GM08714 (cell line): ENCODE data around the gene EIF2B5.
"Not testable (repeated sequence)": the region's sequence is repeated elsewhere in the genome, so short reads cannot be mapped to it uniquely, and the experiment has no call there.

Experiments
- H3K4me3 ChIP-seq: fragments of 200-500 bp; sonication (Bioruptor generic); 2 replicates; pipeline ENCODE4 v1.5.1; 2014; ENCODE audit warnings: mild to moderate bottlenecking, low read length, inconsistent platforms
- ZNF274 ChIP-seq: IDR thresholded peaks from 2 replicates; pipeline ENCODE4 v1.6.1; 2012; ENCODE audit warnings: mild to moderate bottlenecking, low read depth, low read length

EIF2B5 gene

DNA sequence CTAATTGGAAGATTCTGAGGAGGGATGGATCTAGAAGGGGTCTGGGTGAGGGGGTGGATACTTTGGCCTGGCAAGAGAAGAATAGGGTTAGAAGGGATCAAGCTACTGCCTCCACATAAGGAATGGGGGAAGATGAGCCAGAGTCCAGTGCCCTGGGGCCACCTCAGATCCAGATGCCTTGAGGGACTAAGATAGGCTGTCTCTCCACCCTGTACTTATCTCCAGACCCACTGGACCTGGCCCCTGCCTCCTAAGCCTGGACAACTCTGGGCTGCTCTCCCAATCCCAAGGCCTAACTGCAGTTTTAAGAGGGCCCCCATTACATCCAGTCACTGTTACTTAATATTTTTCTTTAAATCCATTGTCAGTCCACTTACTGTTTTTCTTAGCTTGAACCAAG lies 22.0 kb downstream of the EIF2B5 start:
- H3K4me3 ChIP-seq, result peak overlapping the region; percentile 81
- no peak for TF ChIP-seq ZNF274

DNA sequence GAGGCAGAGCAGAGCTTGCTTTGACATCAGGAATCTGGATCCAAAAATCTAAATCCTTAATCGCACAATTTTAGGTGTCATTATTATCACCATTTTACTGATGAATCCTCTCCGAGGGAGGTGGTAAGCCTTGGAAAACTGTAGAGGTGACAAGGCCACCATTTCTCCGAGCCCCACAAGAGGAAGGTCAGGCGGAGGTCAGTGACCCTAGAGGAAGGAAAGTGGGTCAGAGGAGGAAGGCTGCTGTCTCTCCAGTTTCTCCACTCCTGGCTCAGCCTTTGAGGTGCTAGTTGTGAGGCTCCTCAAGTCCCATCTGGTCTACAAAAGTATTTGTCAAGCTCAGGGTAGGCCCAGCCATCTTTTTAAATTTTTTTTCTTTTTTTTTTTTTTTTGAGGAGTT lies 23.2 kb downstream of the EIF2B5 start:
- H3K4me3 ChIP-seq, result no peak overlapping the region
- TF ChIP-seq ZNF274, result no peak

DNA sequence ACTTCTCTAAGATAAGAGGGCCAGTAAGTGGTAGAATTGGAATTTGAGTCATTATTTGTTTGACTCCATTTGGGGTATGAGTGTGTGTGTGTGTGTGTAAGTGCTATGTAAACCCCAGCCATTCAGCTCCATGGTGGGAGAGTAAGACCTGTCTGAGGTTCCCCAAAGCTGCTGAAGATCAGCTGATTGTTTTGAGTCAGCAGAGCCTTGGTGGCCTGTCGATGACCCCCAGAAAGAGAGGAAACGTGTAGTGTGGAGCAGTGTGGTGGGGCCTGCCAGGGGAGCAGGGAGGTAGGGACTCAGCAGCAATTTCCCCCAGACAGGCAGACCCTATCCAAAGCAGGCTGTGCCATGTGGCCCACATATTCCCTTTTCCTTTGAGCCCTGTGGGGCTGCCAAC lies 25.3 kb downstream of the EIF2B5 start:
- H3K4me3 ChIP-seq, result no peak overlapping the region

DNA sequence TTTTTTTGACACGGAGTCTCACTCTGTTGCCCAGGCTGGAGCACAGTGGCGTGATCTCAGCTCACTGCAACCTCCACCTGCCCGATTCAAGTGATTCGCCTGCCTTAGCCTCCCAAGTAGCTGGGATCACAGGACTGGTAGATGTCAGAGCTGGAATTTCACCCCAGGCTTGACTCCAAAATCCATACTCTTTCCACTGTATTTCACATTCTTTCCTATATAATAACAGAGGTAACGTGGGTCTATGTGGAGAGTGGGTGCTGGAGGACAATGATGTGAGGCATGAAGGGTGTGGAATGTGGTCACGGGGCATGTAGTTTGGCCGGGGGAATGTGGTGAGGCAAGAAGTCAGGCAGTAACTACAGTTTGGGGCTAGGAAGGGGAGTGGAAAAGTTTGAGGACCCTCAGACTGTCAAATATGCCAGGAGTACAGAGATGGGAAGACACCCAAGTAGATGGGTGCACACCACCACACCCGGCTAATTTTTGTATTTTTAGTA lies 27.5 kb downstream of the EIF2B5 start:
- not testable (repeated sequence) for H3K4me3 ChIP-seq

More for the DNA sequence above, 25.3 kb downstream of the EIF2B5 start:
- TF ChIP-seq ZNF274, result no peak

DNA sequence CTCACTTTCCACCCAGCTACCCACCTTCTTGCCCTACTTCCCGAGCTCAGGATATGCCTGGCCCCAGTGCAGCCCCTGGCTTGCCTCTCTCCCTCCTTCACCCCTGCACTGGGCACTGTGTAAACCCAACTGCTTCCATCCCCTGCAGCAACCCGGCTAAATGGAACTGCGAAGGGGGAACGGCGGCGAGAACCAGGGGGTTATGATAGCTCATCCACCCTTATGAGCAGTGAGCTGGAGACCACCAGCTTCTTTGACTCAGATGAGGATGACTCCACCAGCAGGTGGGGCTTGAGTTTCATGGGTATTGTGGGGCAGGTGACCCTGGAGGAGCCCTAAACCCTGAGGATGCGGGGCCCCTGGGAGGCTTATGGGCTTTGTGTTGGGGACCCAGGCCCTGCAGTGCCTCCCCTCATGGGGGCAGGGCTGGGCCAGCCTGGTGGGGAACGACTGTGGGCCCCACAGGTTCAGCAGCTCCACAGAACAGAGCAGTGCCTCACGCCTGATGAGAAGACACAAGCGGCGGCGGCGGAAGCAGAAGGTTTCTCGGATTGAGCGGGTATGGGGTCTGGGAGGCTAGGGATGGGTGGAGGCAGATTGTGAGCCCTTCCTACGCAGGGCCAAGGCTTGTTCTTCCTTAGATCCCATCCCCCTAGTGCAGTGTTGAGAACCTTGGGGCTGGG lies 29.6 kb downstream of the EIF2B5 start:
- TF ChIP-seq ZNF274, result no peak
- H3K4me3 ChIP-seq, result no peak overlapping the region

DNA sequence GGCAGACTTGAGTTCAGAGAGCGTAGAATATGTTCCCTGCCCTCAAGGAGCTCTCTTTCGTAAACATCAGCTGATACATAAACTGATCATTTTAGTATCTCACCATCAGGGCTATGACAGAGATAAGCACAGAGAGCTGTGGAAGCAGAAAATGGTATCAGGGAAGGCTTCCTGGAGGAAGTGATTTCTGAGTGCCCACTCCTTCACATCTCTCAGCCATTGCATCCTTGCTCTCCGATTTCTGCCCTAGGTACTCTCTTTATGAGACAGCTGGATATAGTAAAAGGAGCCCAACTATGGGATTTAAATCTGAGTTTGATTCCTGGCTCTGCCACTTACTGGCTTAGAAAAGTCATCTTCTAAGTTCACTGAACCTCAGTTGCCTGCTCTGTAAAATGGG lies 30.4 kb downstream of the EIF2B5 start:
- no peak for TF ChIP-seq ZNF274
- no peak overlapping the region for H3K4me3 ChIP-seq

DNA sequence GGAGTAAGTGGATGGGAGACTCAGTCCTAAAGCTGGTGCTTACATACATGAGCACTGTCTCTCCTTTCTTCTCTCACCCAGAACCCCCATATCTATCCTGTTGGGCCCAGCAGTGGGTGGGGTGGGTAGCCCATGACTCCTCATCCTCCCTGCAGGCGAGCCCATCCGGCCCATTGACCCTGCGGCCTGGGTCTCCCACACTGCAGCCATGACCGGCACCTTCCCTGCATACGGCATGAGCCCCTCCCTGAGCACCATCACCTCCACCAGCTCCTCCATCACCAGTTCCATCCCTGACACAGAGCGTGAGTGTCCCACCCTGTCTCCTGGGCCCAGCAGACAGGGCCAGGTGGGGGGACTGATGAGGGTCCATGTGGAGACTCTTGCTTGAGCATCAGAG lies 31.5 kb downstream of the EIF2B5 start:
- no peak for TF ChIP-seq ZNF274

DNA sequence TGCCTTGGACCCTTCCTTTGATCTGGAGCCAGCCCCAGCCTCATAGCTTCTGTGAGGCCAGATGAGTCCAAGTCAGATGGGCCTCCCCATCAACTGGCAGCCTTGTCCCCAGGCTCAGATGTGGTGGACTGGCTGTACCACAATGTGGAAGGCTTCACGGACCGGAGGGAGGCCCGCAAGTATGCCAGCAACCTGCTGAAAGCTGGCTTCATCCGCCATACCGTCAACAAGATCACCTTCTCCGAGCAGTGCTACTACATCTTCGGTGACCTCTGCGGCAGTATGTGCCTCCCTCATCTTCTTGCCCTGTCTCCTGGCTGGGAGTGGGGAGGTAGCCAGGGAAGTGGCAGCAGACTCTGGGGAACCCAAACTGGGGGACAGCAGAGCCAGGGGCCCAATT lies 32.6 kb downstream of the EIF2B5 start:
- H3K4me3 ChIP-seq, result no peak overlapping the region
- TF ChIP-seq ZNF274, result no peak

More for the DNA sequence above, 31.5 kb downstream of the EIF2B5 start:
- H3K4me3 ChIP-seq, result no peak overlapping the region

DNA sequence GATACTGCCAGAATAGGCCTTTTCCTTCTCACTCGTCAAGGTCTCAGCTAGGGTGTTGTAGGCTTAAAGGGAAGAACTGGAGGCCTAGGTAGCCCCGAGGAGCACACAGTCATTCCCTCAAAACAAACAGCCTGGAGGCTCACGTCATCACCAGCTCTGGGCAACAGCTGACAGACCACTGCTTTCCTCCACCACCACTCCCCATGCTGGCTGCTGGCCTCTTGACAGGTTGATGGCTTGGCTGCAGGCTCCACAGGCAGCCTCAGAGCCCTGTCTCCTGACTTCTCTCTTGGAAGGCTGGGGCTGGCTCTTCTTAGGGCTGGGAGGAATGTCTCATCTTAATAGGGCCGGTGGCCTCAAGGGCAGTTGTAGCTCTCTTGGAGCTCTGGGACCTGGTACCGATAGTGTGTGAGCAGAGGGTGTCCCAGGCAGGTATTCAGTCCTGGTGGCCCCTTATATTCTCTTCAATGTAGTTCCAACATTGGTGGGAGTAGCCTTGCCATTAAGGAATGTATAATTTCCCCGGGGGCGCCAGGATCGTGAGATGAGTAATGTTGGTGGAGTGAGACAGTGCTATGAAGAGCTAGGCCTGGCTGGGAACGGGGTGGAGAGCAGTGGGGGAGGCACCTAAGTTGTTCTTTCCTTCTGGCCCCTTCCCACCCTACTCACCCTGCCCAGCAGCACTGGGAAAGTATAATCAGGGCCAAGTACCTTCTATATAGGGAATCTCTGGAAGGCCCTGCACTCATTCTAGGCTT lies 33.4 kb downstream of the EIF2B5 start:
- no peak for TF ChIP-seq ZNF274
- no peak overlapping the region for H3K4me3 ChIP-seq

DNA sequence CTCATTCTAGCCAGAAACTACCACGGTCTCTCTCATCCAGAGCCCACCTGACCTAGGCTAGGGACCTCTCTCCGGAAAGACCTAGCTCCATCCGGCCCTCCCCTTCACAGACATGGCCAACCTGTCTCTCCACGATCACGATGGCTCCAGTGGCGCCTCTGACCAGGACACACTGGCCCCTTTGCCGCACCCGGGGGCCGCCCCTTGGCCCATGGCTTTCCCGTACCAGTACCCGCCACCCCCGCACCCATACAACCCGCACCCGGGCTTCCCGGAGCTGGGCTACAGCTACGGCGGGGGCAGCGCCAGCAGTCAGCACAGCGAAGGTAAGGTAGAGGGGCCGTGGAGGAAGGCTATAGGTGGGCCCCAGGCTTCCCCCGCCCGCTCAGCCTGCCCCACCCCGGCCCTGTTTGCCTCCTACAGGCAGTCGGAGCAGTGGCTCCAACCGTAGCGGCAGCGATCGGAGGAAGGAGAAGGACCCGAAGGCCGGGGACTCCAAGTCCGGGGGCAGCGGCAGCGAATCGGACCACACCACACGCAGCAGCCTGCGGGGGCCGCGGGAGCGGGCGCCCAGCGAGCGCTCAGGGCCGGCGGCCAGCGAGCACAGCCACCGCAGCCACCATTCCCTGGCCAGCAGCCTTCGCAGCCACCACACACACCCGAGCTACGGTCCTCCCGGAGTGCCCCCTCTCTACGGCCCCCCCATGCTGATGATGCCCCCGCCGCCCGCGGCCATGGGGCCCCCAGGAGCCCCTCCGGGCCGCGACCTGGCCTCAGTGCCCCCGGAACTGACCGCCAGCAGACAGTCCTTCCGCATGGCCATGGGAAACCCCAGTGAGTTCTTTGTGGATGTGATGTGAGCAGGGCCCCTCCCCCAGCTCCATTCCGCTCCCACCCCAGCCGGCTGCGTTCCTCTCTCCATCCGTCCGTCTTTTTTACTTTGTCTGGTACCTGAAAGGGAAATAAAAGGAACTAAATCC lies 35.0 kb downstream of the EIF2B5 start:
- no peak overlapping the region for H3K4me3 ChIP-seq
- TF ChIP-seq ZNF274, result no peak

DNA sequence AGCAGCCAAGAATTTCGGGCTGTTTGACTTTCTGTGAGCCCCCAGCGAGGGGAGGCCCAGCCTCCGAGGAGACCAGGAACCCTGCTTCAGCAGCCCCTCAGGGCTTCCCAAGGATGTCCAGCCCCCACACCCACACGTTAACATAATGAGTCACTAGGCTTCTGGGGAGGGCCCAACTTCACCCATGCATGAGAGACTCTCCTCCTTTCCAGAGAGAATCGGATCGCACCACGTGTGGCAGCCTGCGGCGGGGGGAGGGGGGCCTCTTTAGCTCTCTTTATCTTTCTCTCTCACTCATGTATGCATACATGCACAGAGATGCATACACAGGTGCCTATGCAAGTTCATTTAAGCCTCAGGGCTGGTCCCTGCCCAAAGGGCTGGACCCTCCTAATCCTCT lies 36.4 kb downstream of the EIF2B5 start:
- H3K4me3 ChIP-seq, result no peak overlapping the region
- no peak for TF ChIP-seq ZNF274

DNA sequence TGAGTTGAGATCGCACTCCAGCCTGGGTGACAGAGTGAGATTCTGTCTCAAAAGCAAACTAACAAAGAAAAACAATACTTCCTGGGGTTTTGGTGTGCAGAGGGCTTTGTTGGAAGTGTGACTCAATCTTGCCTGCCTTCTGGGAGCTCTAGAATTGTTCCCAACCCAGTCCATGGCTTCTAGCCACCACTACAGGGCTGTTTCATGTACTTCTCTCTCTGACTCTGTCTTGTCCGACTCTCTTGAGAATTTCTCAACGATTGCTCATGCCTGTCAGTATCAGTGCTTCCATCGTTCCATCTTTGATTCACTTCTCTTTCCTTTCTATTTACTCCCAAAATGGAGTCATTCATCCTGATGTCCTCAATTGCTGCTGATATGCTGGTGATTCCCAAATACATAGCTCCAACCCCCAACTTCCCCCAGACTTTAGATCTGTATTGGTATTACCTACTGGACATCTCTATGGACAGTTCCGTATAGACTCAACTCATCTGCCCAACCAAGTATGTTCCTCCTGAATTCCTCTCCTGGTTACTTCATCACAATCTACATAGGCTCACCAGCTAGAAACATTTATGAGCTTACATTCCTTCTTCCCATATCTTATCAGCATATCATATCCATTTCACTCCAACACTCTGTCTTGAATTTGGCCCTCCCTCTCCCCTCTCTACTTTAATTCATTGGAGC lies 37.7 kb downstream of the EIF2B5 start:
- no peak overlapping the region for H3K4me3 ChIP-seq
- no peak for TF ChIP-seq ZNF274

DNA sequence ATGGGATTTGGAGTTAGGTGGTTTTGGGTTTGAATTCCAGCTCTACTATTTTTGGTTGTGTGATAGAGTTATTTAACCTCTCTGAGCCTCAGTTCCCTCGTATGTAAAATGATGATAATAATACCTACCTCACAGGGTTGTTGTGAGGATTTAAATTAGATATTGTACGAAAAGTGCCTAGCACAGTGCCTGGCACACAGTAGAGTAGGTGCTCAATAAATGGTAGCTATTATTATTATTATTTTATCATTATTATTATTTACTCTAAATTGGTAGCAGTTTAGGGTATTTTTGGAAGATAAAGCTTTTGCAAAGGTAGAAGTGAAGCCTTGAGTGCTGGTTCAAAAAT lies 38.2 kb downstream of the EIF2B5 start:
- TF ChIP-seq ZNF274, result no peak
- no peak overlapping the region for H3K4me3 ChIP-seq

DNA sequence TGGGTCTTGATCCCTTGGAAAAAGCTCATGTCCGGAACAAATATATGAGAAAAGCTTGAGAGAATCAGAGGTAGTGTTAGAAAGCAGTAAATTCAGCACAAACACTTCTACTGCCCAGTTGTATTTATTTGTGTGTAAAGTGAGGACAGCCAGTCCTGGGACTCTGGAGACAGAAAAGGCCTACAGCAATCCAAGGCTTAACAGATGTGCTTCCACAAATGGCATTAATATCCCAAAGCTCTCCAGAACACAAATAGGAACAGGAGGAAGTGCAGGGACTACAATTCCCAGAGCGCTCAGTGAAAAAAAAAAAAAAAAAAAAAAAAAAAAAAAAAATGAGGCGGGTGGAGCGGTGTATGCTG lies 39.1 kb downstream of the EIF2B5 start:
- no peak for TF ChIP-seq ZNF274
- H3K4me3 ChIP-seq, result no peak overlapping the region
